Trophoblast cell (in vitro differentiated cells and primary cell): Measurements from ENCODE around the gene KIAA1328.
"Not testable (repeated sequence)": the region's sequence is repeated elsewhere in the genome, so short reads cannot be mapped to it uniquely, and the experiment has no call there.

Source experiments
- DNase-seq, 2 donors: peaks; one replicate each; pipeline ENCODE4 v3.0.0-alpha.2; 2016
- H2AFZ ChIP-seq: 2 replicates; pipeline ENCODE4 v1.6.1; 2013; ENCODE audit warnings: low read length, moderate library complexity, mild to moderate bottlenecking; ENCODE audit not compliant: insufficient read depth, poor library complexity
- H2AK5ac ChIP-seq: 2 replicates; pipeline ENCODE4 v1.6.1; 2013; ENCODE audit warnings: mild to moderate bottlenecking, low read length
- H2BK120ac ChIP-seq: 2 replicates; pipeline ENCODE4 v1.6.1; 2013; ENCODE audit warnings: low read length, mild to moderate bottlenecking, moderate library complexity; ENCODE audit not compliant: insufficient read depth, poor library complexity
- H2BK12ac ChIP-seq: 2 replicates; pipeline ENCODE4 v1.6.1; 2013; ENCODE audit warnings: mild to moderate bottlenecking, low read length, moderate library complexity
- H2BK5ac ChIP-seq: 2 replicates; pipeline ENCODE4 v1.6.1; 2013; ENCODE audit warnings: low read length, low read depth, moderate library complexity, mild to moderate bottlenecking; ENCODE audit not compliant: poor library complexity
- H3K14ac ChIP-seq: 2 replicates; pipeline ENCODE4 v1.6.1; 2013; ENCODE audit warnings: mild to moderate bottlenecking, low read length
- H3K18ac ChIP-seq: 2 replicates; pipeline ENCODE4 v1.6.1; 2013; ENCODE audit warnings: mild to moderate bottlenecking, low read length
- H3K23ac ChIP-seq: 2 replicates; pipeline ENCODE4 v1.6.1; 2013; ENCODE audit warnings: low read length
- H3K27ac ChIP-seq: 2 replicates; pipeline ENCODE4 v1.5.1; 2013; ENCODE audit warnings: low read depth, mild to moderate bottlenecking, inconsistent platforms, low read length, moderate library complexity
- H3K27me3 ChIP-seq: 2 replicates; pipeline ENCODE4 v1.6.1; 2013; ENCODE audit warnings: inconsistent platforms, mild to moderate bottlenecking, low read length, moderate library complexity; ENCODE audit not compliant: insufficient read depth
- H3K36me3 ChIP-seq, 2 experiments: 1 replicate in 1 of 2; 2 replicates in 1 of 2; pipeline ENCODE4 v1.6.1; 2013; ENCODE audit warnings: low read length in 2 of 2, mild to moderate bottlenecking in 2 of 2, moderate library complexity in 1 of 2; ENCODE audit not compliant: insufficient read depth in 2 of 2, control insufficient read depth in 1 of 2
- H3K4ac ChIP-seq: 2 replicates; pipeline ENCODE4 v1.6.1; 2013; ENCODE audit warnings: low read depth, mild to moderate bottlenecking, low read length, moderate library complexity
- H3K4me1 ChIP-seq, 2 experiments: 1 replicate in 1 of 2; 2 replicates in 1 of 2; pipeline ENCODE4 v1.6.1; 2013; ENCODE audit warnings: low read length in 2 of 2, mild to moderate bottlenecking in 2 of 2, moderate library complexity in 1 of 2; ENCODE audit not compliant: insufficient read depth in 2 of 2, control insufficient read depth in 1 of 2
- H3K4me2 ChIP-seq: 2 replicates; pipeline ENCODE4 v1.6.1; 2013; ENCODE audit warnings: inconsistent platforms, mild to moderate bottlenecking, low read length, moderate library complexity
- H3K4me3 ChIP-seq: 2 replicates; pipeline ENCODE4 v1.5.1; 2013; ENCODE audit warnings: mild to moderate bottlenecking, low read depth, low read length, inconsistent platforms
- H3K79me1 ChIP-seq: one replicate; pipeline ENCODE4 v1.6.1; 2013; ENCODE audit warnings: low read length
- H3K79me2 ChIP-seq: 2 replicates; pipeline ENCODE4 v1.6.1; 2013; ENCODE audit warnings: low read length, mild to moderate bottlenecking; ENCODE audit not compliant: control insufficient read depth, insufficient read depth, poor library complexity
- H3K9ac ChIP-seq: 2 replicates; pipeline ENCODE4 v1.6.1; 2013; ENCODE audit warnings: mild to moderate bottlenecking, low read length
- H3K9me3 ChIP-seq: 2 replicates; pipeline ENCODE4 v1.6.1; 2013; ENCODE audit warnings: low read depth, mild to moderate bottlenecking, control low read depth, inconsistent platforms, low read length; ENCODE audit not compliant: insufficient read depth
- H4K12ac ChIP-seq: 2 replicates; pipeline ENCODE4 v1.6.1; 2013; ENCODE audit warnings: low read depth, mild to moderate bottlenecking, low read length, moderate library complexity
- H4K8ac ChIP-seq: 2 replicates; pipeline ENCODE4 v1.6.1; 2013; ENCODE audit warnings: low read depth, mild to moderate bottlenecking, low read length, moderate library complexity
- H4K91ac ChIP-seq: one replicate; pipeline ENCODE4 v1.6.1; 2013; ENCODE audit warnings: low read depth, mild to moderate bottlenecking, low read length, moderate library complexity
- WGBS: extraction: QIAGEN DNeasy Blood & Tissue Kit; methylation state at CpG from one replicate; pipeline ENCODE4 v1.1.7; 2013; ENCODE audit warnings: missing lambda C conversion rate; ENCODE audit not compliant: insufficient read length, insufficient coverage; ENCODE audit errors: extremely low coverage; 5-methylcytosine and 5-hydroxymethylcytosine counted together

Gene KIAA1328

GRCh38 chr18:36909282-36909681 lies 80.4 kb downstream of the KIAA1328 start:
- H3K79me1 ChIP-seq, H3K79me2 ChIP-seq, H3K14ac ChIP-seq, H4K12ac ChIP-seq, H3K4me1 ChIP-seq, H3K27me3 ChIP-seq, H2AFZ ChIP-seq, H3K27ac ChIP-seq, H3K9me3 ChIP-seq, H2BK120ac ChIP-seq, H3K4me2 ChIP-seq, H2BK12ac ChIP-seq, H3K4ac ChIP-seq, H3K18ac ChIP-seq, H4K91ac ChIP-seq, DNase-seq, H3K23ac ChIP-seq, H2BK5ac ChIP-seq, H4K8ac ChIP-seq, H3K9ac ChIP-seq, H3K36me3 ChIP-seq, H3K4me3 ChIP-seq, H2AK5ac ChIP-seq: not testable (repeated sequence)
- no CpG with 5 or more reads among the region's 4 CpGs for WGBS

GRCh38 chr18:36912887-36913286 lies 84.0 kb downstream of the KIAA1328 start:
- no CpG with 5 or more reads among the region's 1 CpG for WGBS
- no peak overlapping the region for H3K14ac ChIP-seq
- DNase-seq, result no peak
- no peaks in the 10 kb centered on the region for H3K36me3 ChIP-seq
- no peaks in the 10 kb centered on the region for H3K4me1 ChIP-seq
- H3K18ac ChIP-seq, result no peak overlapping the region
- H3K4me3 ChIP-seq, result no peak overlapping the region
- no peak overlapping the region for H3K27ac ChIP-seq
- no peaks in the 10 kb centered on the region for H3K79me1 ChIP-seq
- no peak overlapping the region for H3K23ac ChIP-seq
- H2BK12ac ChIP-seq, result no peak overlapping the region
- H2BK120ac ChIP-seq, result no peak overlapping the region
- no peaks in the 10 kb centered on the region for H3K27me3 ChIP-seq
- H3K9me3 ChIP-seq, result no peaks in the 10 kb centered on the region
- H4K12ac ChIP-seq, result no peak overlapping the region
- H2BK5ac ChIP-seq, result no peak overlapping the region
- H4K91ac ChIP-seq, result no peak overlapping the region
- H3K4ac ChIP-seq, result no peak overlapping the region
- H4K8ac ChIP-seq, result no peak overlapping the region
- H3K9ac ChIP-seq, result no peak overlapping the region
- H3K79me2 ChIP-seq, result no peaks in the 10 kb centered on the region
- H2AK5ac ChIP-seq, result no peak overlapping the region
- H3K4me2 ChIP-seq, result no peak overlapping the region
- H2AFZ ChIP-seq, result no peak overlapping the region

DNA sequence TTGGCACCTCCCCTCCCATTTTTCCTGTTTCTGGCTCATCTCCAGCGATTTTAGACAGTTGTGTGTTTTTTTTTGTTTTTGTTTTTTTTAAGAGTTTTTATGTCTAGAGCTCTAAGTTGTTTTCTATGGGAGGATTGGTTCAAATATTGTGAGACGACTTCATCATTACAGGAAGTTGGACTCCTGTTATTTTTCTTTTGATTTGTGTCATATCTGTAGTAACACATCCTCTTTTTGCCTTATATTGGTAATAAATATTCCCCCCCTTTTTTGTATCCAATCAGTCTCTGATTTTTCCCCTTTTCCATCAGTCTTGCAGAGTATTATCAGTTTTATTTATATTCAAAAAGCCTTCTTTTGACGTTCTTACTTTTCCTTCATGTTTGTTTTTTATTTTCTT lies 89.0 kb downstream of the KIAA1328 start:
- no peak overlapping the region for H2AFZ ChIP-seq
- WGBS, result no CpG with 5 or more reads among the region's 3 CpGs
- H2BK5ac ChIP-seq, result no peak overlapping the region
- H3K23ac ChIP-seq, result no peak overlapping the region
- H3K4me1 ChIP-seq, result no peaks in the 10 kb centered on the region
- no peak overlapping the region for H3K4me3 ChIP-seq
- H3K14ac ChIP-seq, result no peak overlapping the region
- H2BK12ac ChIP-seq, result no peak overlapping the region
- no peak overlapping the region for H2BK120ac ChIP-seq
- H3K79me2 ChIP-seq, result no peaks in the 10 kb centered on the region
- H3K4ac ChIP-seq, result no peak overlapping the region
- H3K18ac ChIP-seq, result no peak overlapping the region
- H3K4me2 ChIP-seq, result no peak overlapping the region
- no peaks in the 10 kb centered on the region for H3K79me1 ChIP-seq
- no peak overlapping the region for H2AK5ac ChIP-seq
- H3K9me3 ChIP-seq, result no peaks in the 10 kb centered on the region
- H4K91ac ChIP-seq, result no peak overlapping the region
- H4K8ac ChIP-seq, result no peak overlapping the region
- H3K27me3 ChIP-seq, result no peaks in the 10 kb centered on the region
- no peak overlapping the region for H3K9ac ChIP-seq
- H3K36me3 ChIP-seq, result no peaks in the 10 kb centered on the region
- DNase-seq, result no peak
- H4K12ac ChIP-seq, result no peak overlapping the region
- no peak overlapping the region for H3K27ac ChIP-seq

- Histone ChIP-seq H3K9ac (no peak overlapping the region), H2AFZ (no peak overlapping the region), H3K79me1 (no peaks in the 10 kb centered on the region), H3K27ac (no peak overlapping the region), H3K4me2 (no peak overlapping the region), H3K79me2 (no peaks in the 10 kb centered on the region), H3K18ac (no peak overlapping the region), H3K9me3 (no peaks in the 10 kb centered on the region), H2BK120ac (no peak overlapping the region), H2BK5ac (no peak overlapping the region), H3K4ac (no peak overlapping the region), H3K23ac (no peak overlapping the region), H3K27me3 (no peaks in the 10 kb centered on the region), H4K8ac (no peak overlapping the region), H3K4me1 (no peaks in the 10 kb centered on the region), H4K91ac (no peak overlapping the region), H3K4me3 (no peak overlapping the region), H2AK5ac (no peak overlapping the region), H2BK12ac (no peak overlapping the region), H3K36me3 (no peaks in the 10 kb centered on the region), H3K14ac (no peak overlapping the region), H4K12ac (no peak overlapping the region)
- no CpG with 5 or more reads among the region's 2 CpGs for WGBS
- peak; percentile 91 to 92 for DNase-seq
These were observed 100.7 kb downstream of the KIAA1328 start for GRCh38 chr18:36929601-36930000.
